Measurements from ENCODE around the gene TMUB1.

DNA sequence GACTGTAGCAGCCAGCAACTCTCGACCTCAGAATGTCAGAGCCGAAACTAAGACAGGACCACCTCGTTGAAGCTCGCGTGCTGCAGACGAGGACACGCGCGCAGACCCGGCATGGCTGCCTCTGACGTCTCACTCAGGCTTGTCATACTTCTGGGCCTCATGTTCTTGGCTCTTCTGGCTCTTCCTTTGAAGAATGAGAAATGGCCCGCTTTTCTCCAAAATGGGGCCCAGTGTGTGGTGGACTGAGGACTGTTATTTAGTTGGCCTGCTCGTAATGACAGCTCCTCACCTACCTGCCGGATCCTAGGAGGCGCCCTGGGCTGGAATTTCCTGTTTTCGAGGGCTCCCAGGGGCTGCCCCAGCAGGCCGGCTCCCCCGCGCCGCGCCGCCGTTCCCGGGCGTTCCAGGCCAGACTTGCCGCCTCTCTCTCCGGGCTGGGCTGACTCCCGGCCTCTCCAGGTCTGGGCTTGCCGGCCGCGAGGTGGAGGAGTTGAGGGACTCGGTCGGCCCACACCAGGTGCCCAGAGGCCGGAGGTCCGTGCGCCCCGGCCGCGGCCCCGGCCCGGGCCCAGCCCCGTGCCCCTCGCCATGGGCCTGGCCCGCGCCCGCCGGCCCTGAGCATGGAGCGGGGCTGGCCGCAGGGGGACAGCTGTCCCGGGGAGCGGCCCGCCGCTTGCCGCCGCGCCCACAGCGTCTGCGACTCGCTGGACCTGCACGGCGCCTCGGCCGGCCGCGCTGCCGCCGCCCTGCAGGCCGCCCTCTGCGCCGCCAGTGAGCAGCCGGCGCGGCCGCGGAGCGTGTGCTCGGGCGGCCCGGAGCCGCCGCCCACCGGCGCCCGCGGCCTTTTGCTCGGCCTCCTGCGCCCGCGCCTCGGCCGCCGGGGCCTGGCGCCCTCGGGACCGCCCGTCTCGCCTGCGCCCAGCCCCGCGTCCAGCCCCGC, 31.1 kb upstream of the TMUB1 start:
- TF ChIP-seq, protein P1, sequence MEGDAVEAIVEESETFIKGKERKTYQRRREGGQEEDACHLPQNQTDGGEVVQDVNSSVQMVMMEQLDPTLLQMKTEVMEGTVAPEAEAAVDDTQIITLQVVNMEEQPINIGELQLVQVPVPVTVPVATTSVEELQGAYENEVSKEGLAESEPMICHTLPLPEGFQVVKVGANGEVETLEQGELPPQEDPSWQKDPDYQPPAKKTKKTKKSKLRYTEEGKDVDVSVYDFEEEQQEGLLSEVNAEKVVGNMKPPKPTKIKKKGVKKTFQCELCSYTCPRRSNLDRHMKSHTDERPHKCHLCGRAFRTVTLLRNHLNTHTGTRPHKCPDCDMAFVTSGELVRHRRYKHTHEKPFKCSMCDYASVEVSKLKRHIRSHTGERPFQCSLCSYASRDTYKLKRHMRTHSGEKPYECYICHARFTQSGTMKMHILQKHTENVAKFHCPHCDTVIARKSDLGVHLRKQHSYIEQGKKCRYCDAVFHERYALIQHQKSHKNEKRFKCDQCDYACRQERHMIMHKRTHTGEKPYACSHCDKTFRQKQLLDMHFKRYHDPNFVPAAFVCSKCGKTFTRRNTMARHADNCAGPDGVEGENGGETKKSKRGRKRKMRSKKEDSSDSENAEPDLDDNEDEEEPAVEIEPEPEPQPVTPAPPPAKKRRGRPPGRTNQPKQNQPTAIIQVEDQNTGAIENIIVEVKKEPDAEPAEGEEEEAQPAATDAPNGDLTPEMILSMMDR (IDR thresholded peaks at IDR 0.05; ENCODE audit: low read length) = no peak
- no peak for TF ChIP-seq EZH2 (IDR thresholded peaks at IDR 0.05; ENCODE audit: borderline replicate concordance, low read length)
